ENCODE data around the gene LGALS1.

LGALS1 gene

DNA sequence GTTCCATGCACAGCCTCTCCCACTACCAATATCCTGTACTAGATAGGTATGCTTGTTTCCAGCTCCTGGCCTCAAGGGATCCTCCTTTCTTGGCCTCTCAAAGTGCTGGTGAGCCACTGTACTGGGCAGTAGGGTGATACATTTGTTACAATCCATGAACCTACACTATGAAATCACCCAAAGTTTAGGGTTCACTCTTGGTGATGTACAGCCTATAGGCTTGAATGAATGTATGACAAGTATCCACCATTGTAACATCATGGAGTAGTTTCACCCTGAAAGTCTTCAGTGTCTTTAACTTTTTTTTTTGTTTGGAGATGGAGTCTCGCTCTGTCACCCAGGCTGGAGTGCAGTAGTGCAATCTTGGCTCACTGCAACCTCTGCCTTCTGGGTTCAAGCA is 53.2 kb downstream of the LGALS1 start:
- no peak for DNase-seq
